A673 (cell line): Measurements from ENCODE around the gene NUP62.

Experiments used
- CTCF ChIP-seq: fragments of 300-800, 200-600 bp; sonication (generic); conservative IDR thresholded peaks from 2 replicates; pipeline ENCODE4 v1.5.1; 2017; ENCODE audit warnings: low read depth, mild to moderate bottlenecking, antibody characterized with exemption, low read length, moderate library complexity, mixed read lengths
- EZH2 ChIP-seq: fragments of 200-600 bp; sonication (generic); IDR thresholded peaks from 2 replicates; pipeline ENCODE4 v1.6.1; 2017; ENCODE audit warnings: borderline replicate concordance, low read depth, mild to moderate bottlenecking, mixed read lengths, antibody characterized with exemption, low read length; ENCODE audit not compliant: poor library complexity, severe bottlenecking

GRCh38 chr19:49861107-49861506, 68.2 kb downstream of the NUP62 start:
- TF ChIP-seq CTCF (no peak), EZH2 (no peak)
